Middle frontal gyrus (tissue), 1 donor: ENCODE data around the gene FPGS.

ENCODE experiments used
- DNase-seq: peaks from one replicate; pipeline ENCODE4 v3.0.0-alpha.2; 2015; ENCODE audit warnings: low spot score; ENCODE audit errors: extremely low spot score

FPGS gene

GRCh38 chr9:127810378-127811187 is 7.9 kb downstream of the FPGS start:
- no peak for DNase-seq

DNA sequence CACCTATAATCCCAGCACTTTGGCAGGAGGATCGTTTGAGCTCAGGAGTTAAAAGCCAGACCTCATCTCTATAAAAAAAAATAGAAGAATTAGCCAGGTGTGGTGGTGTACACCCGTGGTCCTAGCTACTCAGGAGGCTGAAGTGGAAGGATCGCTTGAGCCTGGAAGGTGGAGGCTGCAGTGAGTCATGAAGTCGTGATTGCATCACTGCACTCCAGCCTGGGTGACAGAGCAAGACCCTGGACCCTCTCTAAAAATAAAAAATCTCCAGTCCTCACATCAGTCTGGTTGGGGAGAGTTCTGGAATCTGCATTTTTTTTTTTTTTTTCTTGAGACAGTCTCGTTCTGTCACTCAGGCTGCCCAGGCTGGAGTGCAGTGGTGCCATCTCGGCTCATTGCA is 9.3 kb downstream of the FPGS start:
- DNase-seq = no peak

DNA sequence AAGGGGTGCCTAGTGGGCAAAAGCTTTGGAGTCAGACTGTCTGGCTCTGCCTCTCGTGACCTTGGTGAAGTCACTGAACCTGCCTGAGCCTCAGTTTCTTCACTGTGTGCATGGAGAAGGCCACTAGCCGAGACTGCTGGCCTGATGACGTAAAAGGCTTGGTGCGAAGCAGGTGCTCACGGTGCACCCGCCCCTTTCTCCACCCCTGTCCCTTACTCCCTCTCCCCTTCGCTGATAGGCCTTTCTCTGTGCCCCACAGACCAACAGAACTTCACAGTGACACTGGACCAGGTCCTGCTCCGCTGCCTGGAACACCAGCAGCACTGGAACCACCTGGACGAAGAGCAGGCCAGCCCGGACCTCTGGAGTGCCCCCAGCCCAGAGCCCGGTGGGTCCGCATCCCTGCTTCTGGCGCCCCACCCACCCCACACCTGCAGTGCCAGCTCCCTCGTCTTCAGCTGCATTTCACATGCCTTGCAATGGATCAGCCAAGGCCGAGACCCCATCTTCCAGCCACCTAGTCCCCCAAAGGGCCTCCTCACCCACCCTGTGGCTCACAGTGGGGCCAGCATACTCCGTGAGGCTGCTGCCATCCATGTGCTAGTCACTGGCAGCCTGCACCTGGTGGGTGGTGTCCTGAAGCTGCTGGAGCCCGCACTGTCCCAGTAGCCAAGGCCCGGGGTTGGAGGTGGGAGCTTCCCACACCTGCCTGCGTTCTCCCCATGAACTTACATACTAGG is 10.4 kb downstream of the FPGS start:
- DNase-seq = no peak

GRCh38 chr9:127813686-127814226 is 11.1 kb downstream of the FPGS start:
- no peak for DNase-seq

DNA sequence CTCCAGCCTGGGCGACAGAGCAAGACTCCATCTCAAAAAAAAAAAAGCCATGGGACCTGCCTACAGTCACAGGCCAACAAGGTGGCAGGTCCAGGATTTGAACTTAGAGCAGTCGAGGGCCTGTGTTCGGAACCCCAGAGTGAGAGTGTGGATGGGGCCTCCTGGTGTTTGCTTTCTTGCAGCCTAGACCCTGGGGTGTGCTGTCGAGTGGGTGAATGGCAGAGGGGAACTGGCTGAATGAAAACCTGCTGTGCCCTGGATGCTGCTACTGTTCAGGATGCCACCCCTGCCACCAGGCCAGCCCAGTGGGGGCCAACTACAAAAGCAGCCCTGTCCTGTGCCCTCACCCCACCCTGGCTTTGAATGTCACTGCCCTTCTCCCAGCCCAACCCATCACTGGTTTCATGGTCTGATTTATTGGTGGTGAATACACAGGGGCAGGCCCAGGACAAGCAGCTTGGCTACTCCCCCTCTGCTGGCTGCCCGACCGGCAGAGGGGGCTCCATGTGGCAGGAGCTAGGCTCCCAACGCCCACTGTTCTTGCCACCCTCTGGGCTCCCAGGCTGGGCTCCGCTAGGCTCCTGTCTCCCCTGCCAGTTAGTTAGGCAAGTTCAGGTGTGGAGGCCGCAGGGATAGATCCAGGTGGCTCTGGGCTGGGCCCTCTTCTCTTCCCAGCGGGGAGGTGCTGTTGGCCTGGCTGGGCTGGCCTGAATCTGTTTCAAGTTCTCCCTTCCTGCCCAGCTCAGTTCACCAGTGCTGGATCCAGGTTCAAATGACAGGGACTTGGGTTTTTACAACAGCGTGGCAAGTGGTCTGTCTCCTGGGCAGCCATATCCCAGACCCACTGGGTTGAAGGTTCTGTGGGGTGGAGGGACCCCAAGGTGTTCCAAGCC is 12.2 kb downstream of the FPGS start:
- DNase-seq = no peak

GRCh38 chr9:127815512-127816361 is 13.1 kb downstream of the FPGS start:
- no peak for DNase-seq

- DNase-seq = no peak
Observed at GRCh38 chr9:127816362-127816725, 13.7 kb downstream of the FPGS start.

- no peak for DNase-seq
Observed at GRCh38 chr9:127816728-127817127, 14.0 kb downstream of the FPGS start.

GRCh38 chr9:127817881-127818434 is 15.3 kb downstream of the FPGS start:
- DNase-seq = no peak

- no peak for DNase-seq
Observed at GRCh38 chr9:127818574-127818973, 15.9 kb downstream of the FPGS start.

GRCh38 chr9:127822108-127822507 is 19.4 kb downstream of the FPGS start:
- no peak for DNase-seq

- no peak for DNase-seq
Observed at GRCh38 chr9:127825319-127826051, 22.8 kb downstream of the FPGS start.

DNA sequence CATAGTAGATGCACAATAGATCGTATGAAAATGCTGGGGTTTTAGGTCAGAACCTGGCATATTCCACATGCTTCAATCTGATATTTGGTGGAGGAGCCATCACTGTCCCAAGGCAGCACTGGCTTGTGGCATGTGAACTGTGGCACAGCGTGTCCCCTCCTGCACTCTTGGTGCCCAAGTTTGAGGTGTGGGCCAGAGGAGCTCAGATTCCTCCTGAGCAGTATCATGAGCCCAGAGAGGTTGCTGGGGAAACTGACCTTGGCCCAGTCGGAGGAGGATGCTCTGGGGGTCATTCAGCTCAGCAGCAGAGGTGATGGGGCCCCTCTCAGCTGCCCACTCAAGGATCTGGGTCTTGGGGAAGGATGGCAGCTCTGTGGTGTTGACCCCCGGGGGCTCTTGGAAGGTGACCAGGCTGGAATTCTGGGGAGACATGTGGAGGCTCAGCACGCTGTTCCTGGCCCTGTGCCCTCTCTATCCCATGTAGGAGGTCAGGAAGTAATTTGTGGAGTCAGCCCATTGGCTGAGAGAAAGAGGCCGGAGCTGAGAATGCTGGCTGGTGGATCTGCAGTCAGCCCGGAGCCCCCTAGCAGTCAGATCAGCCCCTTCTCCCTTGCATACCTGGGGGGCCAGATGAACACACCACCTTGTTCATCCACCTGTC is 23.7 kb downstream of the FPGS start:
- DNase-seq = no peak

GRCh38 chr9:127828262-127829031 is 25.8 kb downstream of the FPGS start:
- DNase-seq = no peak

- no peak for DNase-seq
Observed at GRCh38 chr9:127829205-127829906, 26.7 kb downstream of the FPGS start.

DNA sequence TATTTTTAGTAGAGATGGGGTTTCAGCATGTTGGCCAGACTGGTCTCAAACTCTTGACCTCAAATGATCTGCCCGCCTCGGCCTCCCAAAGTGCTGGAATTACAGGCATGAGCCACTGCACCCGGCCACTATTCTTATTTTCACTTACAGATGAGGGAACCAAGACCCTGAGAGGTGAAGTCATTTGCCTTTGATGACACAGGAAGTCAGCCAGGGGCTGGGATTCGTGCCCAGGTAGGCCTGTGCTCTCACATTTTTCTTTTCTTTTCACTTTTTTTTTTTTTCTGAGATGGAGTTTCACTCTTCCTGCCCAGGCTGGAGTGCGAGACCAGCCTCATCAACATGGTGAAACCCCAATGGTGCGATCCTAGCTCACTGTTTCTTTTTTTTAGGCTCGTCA is 29.6 kb downstream of the FPGS start:
- no peak for DNase-seq

DNA sequence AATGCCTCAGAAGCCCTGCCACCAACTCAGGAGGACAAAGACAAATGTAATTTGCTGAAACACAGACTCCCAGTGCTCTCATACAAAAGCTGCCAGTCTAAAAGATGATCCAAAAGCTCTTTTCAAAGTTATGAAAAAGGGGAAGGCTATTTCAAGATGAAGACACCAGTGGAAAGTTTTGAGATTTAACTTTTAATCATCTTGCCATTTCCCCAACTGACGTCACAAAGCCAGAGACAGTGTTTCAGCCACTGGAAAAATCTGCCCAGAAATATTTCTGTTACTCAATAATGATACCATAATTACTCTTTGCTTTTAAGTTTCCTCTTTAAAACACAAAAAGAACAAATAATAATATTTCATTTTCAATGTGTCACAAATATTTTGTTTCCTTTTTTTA is 30.9 kb downstream of the FPGS start:
- DNase-seq = no peak
